Right lobe of liver (tissue), 6 donors: ENCODE measurements around the gene LHFPL6. TPM values are rescaled to one million over a fixed set of nuclear protein-coding genes. Genes with fewer than 3 reads are reported as not detected.

ENCODE experiments used
- ATAC-seq, 4 donors: fragments of 200-7000 bp; cut with Tn5 transposase; one replicate each; pipeline ENCODE4 v1.9.1; 2020; ENCODE audit warnings: mild to moderate bottlenecking in 4 of 4, moderate library complexity in 4 of 4
- DNase-seq, 3 donors: peaks; one replicate each; pipeline ENCODE4 v3.0.0-alpha.2; 2020
- H3K27ac ChIP-seq, 3 donors: fragments of 200-600 bp; one replicate each; pipeline ENCODE4 v1.8.0; 2022
- H3K27me3 ChIP-seq, 2 donors: fragments of 200-600 bp; one replicate each; pipeline ENCODE4 v1.8.0; 2022
- H3K36me3 ChIP-seq, 4 donors: fragments of 200-600 bp; sonication (generic) in 1 of 4; one replicate each; pipeline versions ENCODE4 v1.5.1 to v1.8.0; 2017 to 2022; ENCODE audit warnings: control low read depth in 1 of 4
- H3K4me1 ChIP-seq, 4 donors: fragments of 200-600 bp; sonication (generic) in 1 of 4; one replicate each; pipeline versions ENCODE4 v1.5.1 to v1.8.0; 2017 to 2022; ENCODE audit warnings: control low read depth in 1 of 4
- H3K4me3 ChIP-seq, 3 donors: fragments of 200-600 bp; one replicate each; pipeline ENCODE4 v1.8.0; 2022
- H3K9me3 ChIP-seq, 4 donors: fragments of 200-600 bp; sonication (generic) in 1 of 4; one replicate each; pipeline versions ENCODE4 v1.5.1 to v1.8.0; 2017 to 2022; ENCODE audit warnings: control low read depth in 1 of 4
- POLR2A ChIP-seq: fragments of 450-650 bp; IDR thresholded peaks from one replicate; pipeline ENCODE4 v1.6.1; 2017; ENCODE audit warnings: antibody characterized with exemption, mild to moderate bottlenecking
- WGBS: methylation state at CpG from one replicate; pipeline ENCODE4 v1.1.6; 2018; ENCODE audit warnings: low coverage, low lambda C conversion rate; ENCODE audit not compliant: insufficient coverage; ENCODE audit errors: missing lambda C conversion rate; 5-methylcytosine and 5-hydroxymethylcytosine counted together
- intact Hi-C, 2 donors: fragments of 100-400 bp; cut with DNase I; formaldehyde crosslinking; loops; one replicate each; pipeline versions ENCODE4 v1.11.2 to v1.14.1; 2022
- total RNA-seq, 6 experiments: library from RNA; depleted of rRNA in 2 of 6; stranded (reverse); fragments of >200 nt in 2 of 6; fragmentation: NEBNext Ultra II Directional in 3 of 6; extraction: Animal tissue kit (Norgen Biotek cat#: 25700) in 3 of 6; gene quantifications; one replicate each; pipeline versions ENCODE4 v1.1.0 to v1.2.4, GENCODE V29; 2016 to 2023
- TF ChIP-seq, protein P1 (sequence below), 4 donors: fragments of 200-600 bp in 3 of 4; fragments of 450-650 bp in 1 of 4; IDR thresholded peaks; one replicate each; pipeline versions ENCODE4 v1.5.1 to v1.8.0; 2016 to 2022; ENCODE audit warnings: antibody characterized with exemption in 4 of 4, mild to moderate bottlenecking in 2 of 4
- donor health status: DM: no; HTN: yes; CAD: no.
- donor health status: DM: no; HTN: no; CAD: no.
- donor health status: DM: no; HTN: no; CAD: no.
- donor health status: DM: no; HTN: yes; CAD: no.
- donor health status: DM: no; HTN: yes; CAD: no.

The LHFPL6 gene
- total RNA-seq, 6 experiments from 2014 or later, result 3.0 to 8.4 (median 4.6) TPM

DNA sequence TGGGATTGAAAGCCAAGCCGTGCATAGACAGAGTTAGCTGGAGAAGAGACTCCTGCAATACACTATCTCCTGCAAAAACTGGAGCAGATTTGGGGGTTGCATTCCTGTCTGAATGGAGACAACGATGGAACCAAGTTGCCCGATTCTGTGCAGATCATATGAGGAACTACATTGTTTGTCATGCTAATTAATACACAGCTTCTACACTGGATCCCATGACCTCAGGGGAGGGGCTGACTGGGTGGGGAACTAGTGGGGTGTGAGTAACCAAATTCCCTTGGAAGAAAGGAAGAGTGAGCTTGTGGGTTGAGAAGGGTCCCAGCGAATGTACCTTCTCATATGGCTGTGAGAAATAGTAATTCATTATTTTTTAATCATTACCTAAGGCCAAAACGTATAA lies 214.0 kb downstream of the LHFPL6 start:
- Histone ChIP-seq H3K27ac (no peak overlapping the region), H3K4me1 (no peaks in the 10 kb centered on the region), H3K36me3 (no peaks in the 10 kb centered on the region), H3K4me3 (no peak overlapping the region), H3K27me3 (no peaks in the 10 kb centered on the region), H3K9me3 (no peaks in the 10 kb centered on the region)
- ATAC-seq (no peak), DNase-seq (no peak)
- intact Hi-C loops, result no loop called here
- TF ChIP-seq, protein P1, sequence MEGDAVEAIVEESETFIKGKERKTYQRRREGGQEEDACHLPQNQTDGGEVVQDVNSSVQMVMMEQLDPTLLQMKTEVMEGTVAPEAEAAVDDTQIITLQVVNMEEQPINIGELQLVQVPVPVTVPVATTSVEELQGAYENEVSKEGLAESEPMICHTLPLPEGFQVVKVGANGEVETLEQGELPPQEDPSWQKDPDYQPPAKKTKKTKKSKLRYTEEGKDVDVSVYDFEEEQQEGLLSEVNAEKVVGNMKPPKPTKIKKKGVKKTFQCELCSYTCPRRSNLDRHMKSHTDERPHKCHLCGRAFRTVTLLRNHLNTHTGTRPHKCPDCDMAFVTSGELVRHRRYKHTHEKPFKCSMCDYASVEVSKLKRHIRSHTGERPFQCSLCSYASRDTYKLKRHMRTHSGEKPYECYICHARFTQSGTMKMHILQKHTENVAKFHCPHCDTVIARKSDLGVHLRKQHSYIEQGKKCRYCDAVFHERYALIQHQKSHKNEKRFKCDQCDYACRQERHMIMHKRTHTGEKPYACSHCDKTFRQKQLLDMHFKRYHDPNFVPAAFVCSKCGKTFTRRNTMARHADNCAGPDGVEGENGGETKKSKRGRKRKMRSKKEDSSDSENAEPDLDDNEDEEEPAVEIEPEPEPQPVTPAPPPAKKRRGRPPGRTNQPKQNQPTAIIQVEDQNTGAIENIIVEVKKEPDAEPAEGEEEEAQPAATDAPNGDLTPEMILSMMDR (IDR thresholded peaks at IDR 0.05), result no peak
- TF ChIP-seq POLR2A, result no peak
- WGBS, result 40% methylated on average over 5 of the region's 5 CpGs

DNA sequence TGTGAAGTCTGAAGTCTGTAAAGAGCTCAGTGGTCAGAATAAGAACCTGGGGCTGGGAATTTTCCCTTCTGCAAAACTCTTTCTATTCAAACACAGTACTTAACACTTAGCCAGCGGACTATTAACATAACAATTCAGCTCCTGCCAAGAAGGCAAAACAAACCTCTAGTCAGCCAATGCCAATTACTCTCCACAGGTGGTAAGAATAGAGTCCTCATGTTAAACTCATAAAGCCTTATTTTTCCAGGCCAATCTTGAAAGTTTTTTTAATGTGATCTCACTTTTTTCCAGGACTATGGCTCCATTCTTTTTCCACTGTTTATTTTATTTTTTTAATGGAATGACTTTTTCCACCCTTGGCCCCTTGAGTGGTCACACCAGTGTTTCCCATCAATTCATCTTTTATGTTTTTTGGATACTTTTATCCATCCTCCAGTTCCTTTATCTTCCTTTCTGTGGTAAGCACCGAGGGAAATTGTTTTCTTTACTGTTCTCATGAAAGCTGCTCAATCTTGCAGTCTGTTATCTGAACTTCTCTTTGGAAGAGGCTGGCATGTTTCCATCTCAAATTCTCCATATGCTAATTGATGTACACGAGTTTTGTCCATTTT lies 217.3 kb downstream of the LHFPL6 start:
- no peaks in the 10 kb centered on the region for H3K4me1 ChIP-seq
- whole genome bisulfite sequencing, result 28% methylated on average over 3 of the region's 3 CpGs
- no peaks in the 10 kb centered on the region for H3K36me3 ChIP-seq
- no peaks in the 10 kb centered on the region for H3K27me3 ChIP-seq
- ATAC-seq (no peak), DNase-seq (no peak)
- H3K9me3 ChIP-seq, result no peaks in the 10 kb centered on the region
- no peak for TF ChIP-seq POLR2A
- no peak overlapping the region for H3K27ac ChIP-seq
- intact Hi-C loops, result no loop called here
- H3K4me3 ChIP-seq, result no peak overlapping the region

DNA sequence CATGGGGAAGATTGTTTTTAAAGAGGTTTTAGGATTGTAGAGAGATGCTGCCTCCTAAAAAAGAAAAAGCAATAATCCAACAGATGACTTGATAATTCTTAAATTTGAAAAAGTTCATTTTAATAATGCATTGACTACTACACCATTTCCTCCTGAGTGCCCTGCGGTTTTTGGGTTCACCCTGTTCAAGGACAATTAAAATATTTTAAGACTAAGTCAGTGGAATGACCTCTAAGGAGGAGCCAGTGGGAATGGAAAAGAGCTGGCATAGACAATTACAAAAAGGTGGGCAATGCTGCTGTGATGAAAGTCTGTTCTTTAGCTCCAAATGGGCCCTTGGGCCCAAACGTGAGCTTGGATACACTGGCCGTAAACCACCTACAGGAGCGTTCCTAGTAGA lies 217.8 kb downstream of the LHFPL6 start:
- Histone ChIP-seq H3K9me3 (no peaks in the 10 kb centered on the region), H3K27me3 (no peaks in the 10 kb centered on the region), H3K4me1 (no peaks in the 10 kb centered on the region), H3K36me3 (no peaks in the 10 kb centered on the region), H3K4me3 (no peak overlapping the region), H3K27ac (no peak overlapping the region)
- intact Hi-C loops, result no loop called here
- TF ChIP-seq, protein P1 (IDR thresholded peaks at IDR 0.05), result no peak
- TF ChIP-seq POLR2A, result no peak
- DNase-seq (no peak), ATAC-seq (no peak)
- 60% methylated on average over 4 of the region's 4 CpGs for WGBS

DNA sequence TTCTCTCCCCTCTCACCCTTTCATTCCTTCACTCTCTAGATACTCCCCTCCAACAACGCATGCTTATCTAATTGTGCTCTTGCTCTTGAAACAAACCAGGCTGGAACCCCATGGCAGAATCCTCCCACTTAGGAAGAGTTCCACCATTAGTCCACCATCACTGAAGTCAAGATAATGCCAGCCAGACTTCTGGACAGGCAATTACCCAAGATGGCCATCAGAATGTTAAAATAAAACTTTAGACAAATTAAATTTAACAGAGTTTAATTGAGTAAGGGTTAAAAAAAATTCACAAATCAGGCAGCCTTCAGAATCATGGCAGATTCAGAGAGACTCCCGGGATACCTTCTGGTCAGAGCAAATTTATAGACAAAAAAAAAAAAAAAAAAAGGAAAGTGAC lies 221.5 kb downstream of the LHFPL6 start:
- H3K9me3 ChIP-seq, result no peaks in the 10 kb centered on the region
- WGBS, result 65% methylated on average over 2 of the region's 2 CpGs
- TF ChIP-seq, protein P1 (IDR thresholded peaks at IDR 0.05), result no peak
- TF ChIP-seq POLR2A, result no peak

DNA sequence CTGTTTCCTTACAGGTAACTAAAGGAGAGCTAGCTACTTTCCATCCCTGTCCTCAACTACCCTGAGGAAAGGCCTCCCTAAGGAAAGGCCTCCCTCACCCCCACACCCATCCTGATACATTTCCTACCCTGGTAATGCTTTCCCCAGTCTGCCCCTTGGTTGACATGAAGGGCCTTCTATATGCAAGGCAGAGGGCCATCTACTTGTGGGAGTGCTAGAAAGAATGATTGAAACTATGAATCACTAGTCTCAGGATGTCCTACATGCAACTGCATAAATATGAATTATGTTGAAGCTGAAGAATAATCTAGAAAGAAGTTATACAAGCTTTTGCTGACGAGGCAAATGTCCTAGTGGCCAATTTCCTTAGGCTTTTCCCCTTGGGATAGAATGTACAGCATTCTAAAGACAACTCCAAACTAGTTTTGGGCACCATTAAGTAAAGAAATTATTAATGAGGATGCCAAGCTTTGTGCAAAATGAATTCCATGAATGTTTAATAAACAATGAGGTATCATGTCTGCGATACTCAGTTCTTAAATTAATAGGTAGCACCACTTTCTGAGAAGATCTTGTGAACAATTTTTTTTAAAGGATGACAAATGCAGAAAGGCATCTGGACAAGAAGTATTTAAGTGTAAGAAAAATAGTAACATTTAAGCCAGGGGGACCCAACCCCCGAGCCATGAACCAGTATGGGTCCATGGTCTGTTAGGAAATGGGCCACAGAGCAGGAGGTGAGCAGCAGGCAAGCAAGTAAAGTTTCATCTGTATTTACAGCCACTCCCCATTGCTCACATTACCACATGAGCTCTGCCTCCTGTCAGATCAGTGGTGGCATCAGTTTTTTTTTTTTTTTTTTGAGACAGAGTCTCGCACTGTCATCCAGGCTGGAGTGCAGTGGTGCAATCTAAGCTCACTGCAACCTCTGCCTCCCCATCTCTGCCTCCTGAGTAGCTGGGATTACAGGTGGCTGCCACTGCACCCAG lies 223.0 kb downstream of the LHFPL6 start:
- no peak for DNase-seq
- no peak overlapping the region for H3K4me3 ChIP-seq
- H3K4me1 ChIP-seq, result no peaks in the 10 kb centered on the region
- H3K9me3 ChIP-seq, result no peaks in the 10 kb centered on the region
- intact Hi-C loops, result no loop called here
- TF ChIP-seq, protein P1 (IDR thresholded peaks at IDR 0.05), result no peak
- no peak for TF ChIP-seq POLR2A
- no peaks in the 10 kb centered on the region for H3K36me3 ChIP-seq
- H3K27me3 ChIP-seq, result no peaks in the 10 kb centered on the region
- 64% methylated on average over 3 of the region's 4 CpGs for WGBS
- no peak for ATAC-seq
- no peak overlapping the region for H3K27ac ChIP-seq

More for the DNA sequence above, 221.5 kb downstream of the LHFPL6 start:
- H3K4me1 ChIP-seq, result no peaks in the 10 kb centered on the region
- DNase-seq (no peak), ATAC-seq (no peak)
- no peaks in the 10 kb centered on the region for H3K36me3 ChIP-seq
- intact Hi-C loops, result no loop called here
- H3K4me3 ChIP-seq, result no peak overlapping the region
- no peaks in the 10 kb centered on the region for H3K27me3 ChIP-seq
- H3K27ac ChIP-seq, result no peak overlapping the region
